Activated CD8-positive, alpha-beta T cell treated with anti-CD3 and anti-CD28 coated beads for 36 hours (primary cell): ENCODE measurements around the gene HBM. TPM values are rescaled to one million over a fixed set of nuclear protein-coding genes. Genes with fewer than 3 reads are reported as not detected.

Source experiments
- ATAC-seq: fragments of 200-7000 bp; cut with Tn5 transposase; one replicate; pipeline ENCODE4 v1.10.0; 2021; ENCODE audit warnings: mild to moderate bottlenecking, moderate library complexity
- CTCF ChIA-PET: fragments of 350-600 bp; sonication (Branson Sonifier 250); formaldehyde crosslinking; loops from one replicate; lab custom pipeline; 2021; ENCODE audit warnings: antibody characterized with exemption; lab: Charles Lee
- POLR2A ChIA-PET: fragments of 350-600 bp; sonication (Branson Sonifier 250); formaldehyde crosslinking; loops from one replicate; lab custom pipeline; 2021; ENCODE audit warnings: antibody characterized with exemption; lab: Charles Lee
- DNase-seq: peaks from one replicate; pipeline ENCODE4 v3.0.0-alpha.2; 2020
- H3K27ac Mint-ChIP-seq: one replicate; pipeline ENCODE4 v1.8.0; 2021; ENCODE audit warnings: mild to moderate bottlenecking, mixed read lengths
- H3K27me3 Mint-ChIP-seq: one replicate; pipeline ENCODE4 v1.8.0; 2021; ENCODE audit warnings: mixed read lengths
- H3K36me3 Mint-ChIP-seq: one replicate; pipeline ENCODE4 v1.8.0; 2021; ENCODE audit warnings: low read depth, mixed read lengths
- H3K4me1 Mint-ChIP-seq: one replicate; pipeline ENCODE4 v1.8.0; 2021; ENCODE audit warnings: low read depth, mixed read lengths
- H3K4me3 Mint-ChIP-seq: one replicate; pipeline ENCODE4 v1.8.0; 2021; ENCODE audit warnings: mild to moderate bottlenecking, moderate library complexity, mixed read lengths
- H3K9me3 Mint-ChIP-seq: one replicate; pipeline ENCODE4 v1.8.0; 2021; ENCODE audit warnings: mixed read lengths
- CTCF ChIP-seq: fragments of 200-600 bp; IDR thresholded peaks from one replicate; pipeline ENCODE4 v1.8.0; 2022; ENCODE audit warnings: antibody characterized with exemption, mild to moderate bottlenecking
- intact Hi-C: fragments of 100-400 bp; cut with micrococcal nuclease; formaldehyde crosslinking; loops from one replicate; pipeline ENCODE4 v1.10.0; 2022
- total RNA-seq, 2 experiments: library from RNA; stranded (reverse); gene quantifications; one replicate each; pipeline ENCODE4 v1.2.3, GENCODE V29; 2021

Gene HBM, protein sequence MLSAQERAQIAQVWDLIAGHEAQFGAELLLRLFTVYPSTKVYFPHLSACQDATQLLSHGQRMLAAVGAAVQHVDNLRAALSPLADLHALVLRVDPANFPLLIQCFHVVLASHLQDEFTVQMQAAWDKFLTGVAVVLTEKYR
- total RNA-seq, result not detected

DNA sequence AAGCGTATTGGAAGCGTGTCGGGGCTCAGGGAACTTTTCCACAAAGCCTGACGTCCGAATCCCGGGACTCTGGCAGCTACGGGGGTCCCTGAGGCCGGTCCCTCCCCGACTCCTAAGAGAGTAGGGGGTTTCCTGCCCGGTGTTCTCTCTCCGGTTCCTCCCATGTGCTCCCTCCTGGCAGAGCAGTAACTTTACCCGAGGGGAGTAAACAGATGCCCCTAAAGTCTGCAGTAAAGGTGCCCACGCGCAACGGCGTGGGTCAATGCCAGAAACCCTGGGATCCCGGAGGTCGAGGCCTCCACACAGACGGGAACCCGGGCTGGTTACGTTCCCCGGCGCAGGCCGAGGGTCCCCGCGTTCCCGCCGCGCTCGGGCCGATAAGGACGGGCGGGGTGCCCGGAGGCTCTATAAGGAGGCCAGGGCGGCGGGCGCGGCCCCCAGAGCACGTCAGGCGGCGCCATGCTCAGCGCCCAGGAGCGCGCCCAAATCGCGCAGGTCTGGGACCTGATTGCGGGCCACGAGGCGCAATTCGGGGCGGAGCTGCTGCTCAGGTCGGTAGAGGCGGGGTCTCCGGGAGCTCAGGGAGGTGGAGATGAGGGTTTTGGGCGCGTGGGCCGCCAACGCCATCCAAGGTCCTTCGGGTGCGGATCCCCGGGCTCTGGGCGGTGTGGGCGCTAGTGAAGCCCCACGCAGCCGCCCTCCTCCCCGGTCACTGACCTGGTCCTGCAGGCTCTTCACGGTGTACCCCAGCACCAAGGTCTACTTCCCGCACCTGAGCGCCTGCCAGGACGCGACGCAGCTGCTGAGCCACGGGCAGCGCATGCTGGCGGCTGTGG lies at the start of gene HBM:
HBM (plus strand) TSS at position 440 of the 836 bp plus-strand sequence; CDS start at position 460, 20 bp downstream.
- TF ChIP-seq CTCF, result no peak
- H3K27me3 Mint-ChIP-seq, result peaks cover 51% of the 10 kb centered on the region
- no peaks in the 10 kb centered on the region for H3K36me3 Mint-ChIP-seq
- intact Hi-C loops, result no loop called here
- no peak within 1 kb of the TSS for H3K27ac Mint-ChIP-seq
- ChIA-PET POLR2A (no interaction called here), CTCF (interaction anchor here (1.0 kb wide), 2 partner anchors 16 to 100 kb away, joined by 3 to 4 read pairs; no protein-coding TSS in a partner anchor)
- DNase-seq, result no peak
- H3K4me3 Mint-ChIP-seq, result no peak within 1 kb of the TSS
- peak; percentile 34 for ATAC-seq
- H3K4me1 Mint-ChIP-seq, result peaks cover 8% of the 10 kb centered on the region
- no peaks in the 10 kb centered on the region for H3K9me3 Mint-ChIP-seq

- no peak overlapping the region for H3K4me3 Mint-ChIP-seq
- peaks cover 24% of the 10 kb centered on the region for H3K36me3 Mint-ChIP-seq
- POLR2A ChIA-PET, result no interaction called here
- TF ChIP-seq CTCF, result no peak
- intact Hi-C loops, result no loop called here
- ATAC-seq (no peak), DNase-seq (no peak)
- H3K27ac Mint-ChIP-seq, result no peak overlapping the region
- H3K27me3 Mint-ChIP-seq, result no peaks in the 10 kb centered on the region
- CTCF ChIA-PET, result interaction anchor here (1.5 to 4.9 kb wide), 6 partner anchors 10 to 250 kb away, joined by 3 to 49 read pairs (median 12); partner anchors contain the start of gene HBQ1
- H3K9me3 Mint-ChIP-seq, result no peaks in the 10 kb centered on the region
- H3K4me1 Mint-ChIP-seq, result peaks cover 8% of the 10 kb centered on the region
Observed at GRCh38 chr16:116015-116414, 49.8 kb upstream of the HBM start.

- Mint-ChIP-seq H3K27ac (no peak overlapping the region), H3K9me3 (no peaks in the 10 kb centered on the region), H3K4me1 (peaks cover 8% of the 10 kb centered on the region), H3K4me3 (no peak overlapping the region), H3K27me3 (no peaks in the 10 kb centered on the region), H3K36me3 (peaks cover 15% of the 10 kb centered on the region)
- ATAC-seq (peak; percentile 87), DNase-seq (peak; percentile 72)
- TF ChIP-seq CTCF, result peak; percentile 74
- intact Hi-C loops, result no loop called here
- POLR2A ChIA-PET, result interaction anchor here (0.5 kb wide), 1 partner anchor 244 kb away, joined by 3 read pairs; no protein-coding TSS in a partner anchor
- CTCF ChIA-PET, result interaction anchor here (0.7 to 4.9 kb wide), 23 partner anchors 10 to 244 kb away, joined by 3 to 49 read pairs (median 4); partner anchors contain the start of genes HBQ1 and MPG
Observed at GRCh38 chr16:117379-118365, 48.1 kb upstream of the HBM start.

- intact Hi-C loops, result no loop called here
- POLR2A ChIA-PET, result no interaction called here
- ATAC-seq, result no peak
Observed at GRCh38 chr16:118857-119256, 46.9 kb upstream of the HBM start.

More at GRCh38 chr16:118857-119256, 46.9 kb upstream of the HBM start:
- TF ChIP-seq CTCF, result no peak
- Mint-ChIP-seq H3K27ac (no peak overlapping the region), H3K36me3 (peaks cover 10% of the 10 kb centered on the region), H3K4me3 (no peak overlapping the region), H3K9me3 (no peaks in the 10 kb centered on the region), H3K27me3 (no peaks in the 10 kb centered on the region), H3K4me1 (peaks cover under 1% of the 10 kb centered on the region)
- DNase-seq, result no peak
- CTCF ChIA-PET, result interaction anchor here (1.1 to 4.9 kb wide), 8 partner anchors 13 to 243 kb away, joined by 3 to 49 read pairs (median 10); partner anchors contain the start of gene HBQ1
